Uterus (tissue), 4 donors: ENCODE data around the gene IGF2R. TPM values are rescaled to one million over a fixed set of nuclear protein-coding genes. Genes with fewer than 3 reads are reported as not detected.
"Not testable (repeated sequence)": the region's sequence is repeated elsewhere in the genome, so short reads cannot be mapped to it uniquely, and the experiment has no call there.

Source experiments
- DNase-seq, 2 donors: peaks; one replicate each; pipeline ENCODE4 v3.0.0-alpha.2; 2019 to 2020
- H3K27ac ChIP-seq, 2 donors: fragments of 200-600 bp; sonication (generic); 1 replicate in 1 of 2; 2 replicates in 1 of 2; pipeline ENCODE4 v1.5.1; 2016 to 2018
- H3K27me3 ChIP-seq, 2 donors: fragments of 200-600 bp; sonication (generic); one replicate each; pipeline ENCODE4 v1.5.1; 2018 to 2019; ENCODE audit warnings: control low read depth in 1 of 2
- H3K36me3 ChIP-seq, 2 donors: fragments of 200-600 bp; sonication (generic); one replicate each; pipeline ENCODE4 v1.5.1; 2019; ENCODE audit warnings: control low read depth in 1 of 2
- H3K4me1 ChIP-seq, 2 donors: fragments of 200-600 bp; sonication (generic); one replicate each; pipeline ENCODE4 v1.5.1; 2018 to 2019; ENCODE audit warnings: control low read depth in 1 of 2
- H3K4me3 ChIP-seq, 2 donors: fragments of 200-600 bp; sonication (generic); 1 replicate in 1 of 2; 2 replicates in 1 of 2; pipeline ENCODE4 v1.5.1; 2018 to 2019; ENCODE audit warnings: mild to moderate bottlenecking in 1 of 2
- H3K9me3 ChIP-seq, 2 donors: fragments of 200-600 bp; sonication (generic); one replicate each; pipeline ENCODE4 v1.5.1; 2019; ENCODE audit warnings: control low read depth in 1 of 2
- POLR2A ChIP-seq, 2 donors: fragments of 450-650 bp; IDR thresholded peaks; one replicate each; pipeline ENCODE4 v1.6.1; 2016; ENCODE audit warnings: antibody characterized with exemption in 2 of 2, mild to moderate bottlenecking in 1 of 2, moderate library complexity in 1 of 2
- intact Hi-C: fragments of 100-400 bp; cut with DNase I; formaldehyde crosslinking; loops from one replicate; pipeline ENCODE4 v1.15.1; 2023; ENCODE audit warnings: low total_unique reads
- total RNA-seq, 4 donors: library from RNA; depleted of rRNA in 3 of 4; stranded (reverse); fragments of >200 nt in 3 of 4; gene quantifications; one replicate each; pipeline versions ENCODE4 v1.1.0 to v1.2.4, GENCODE V29; 2014 to 2023
- TF ChIP-seq, protein P1 (sequence below), 4 experiments: fragments of 200-600 bp in 2 of 4; fragments of 450-650 bp in 2 of 4; sonication (generic) in 2 of 4; IDR thresholded peaks; one replicate each; pipeline ENCODE4 v1.5.1; 2016 to 2019; ENCODE audit warnings: antibody characterized with exemption in 4 of 4, mild to moderate bottlenecking in 2 of 4, moderate library complexity in 1 of 4
- donor health status: DM: yes; HTN: yes; CAD: no.

IGF2R gene
- total RNA-seq, 4 donors from 2014 or later = 36.5 to 91.7 (median 61.7) TPM

DNA sequence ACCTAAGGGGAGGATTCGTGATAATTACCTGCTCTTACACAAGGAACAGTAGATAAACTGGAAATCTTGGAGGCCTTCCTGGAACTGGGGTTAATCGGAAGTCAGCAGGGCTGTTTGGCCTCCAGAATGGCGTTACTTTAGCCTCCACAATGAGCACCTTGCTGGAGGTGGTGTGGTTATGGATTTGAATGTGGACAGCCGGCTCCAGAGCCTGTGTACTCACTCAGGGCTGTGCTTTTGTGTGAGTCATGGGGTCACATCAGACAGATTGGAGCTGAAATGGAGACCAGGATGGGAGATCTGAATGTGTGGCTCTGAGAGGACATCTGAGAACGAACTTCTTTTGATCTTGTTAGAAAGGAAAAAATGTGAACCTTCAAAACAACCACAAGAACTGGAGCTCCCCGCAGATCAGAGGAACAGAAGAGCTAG, 30.4 kb downstream of the IGF2R start:
- no peaks in the 10 kb centered on the region for H3K27me3 ChIP-seq
- H3K36me3 ChIP-seq = no peaks in the 10 kb centered on the region
- intact Hi-C loops = no loop called here
- no peak overlapping the region for H3K27ac ChIP-seq
- no peak overlapping the region for H3K4me3 ChIP-seq
- peaks cover 0 to 7% of the 10 kb centered on the region in 2 donors for H3K9me3 ChIP-seq
- no peaks in the 10 kb centered on the region for H3K4me1 ChIP-seq
- no peak for TF ChIP-seq POLR2A (IDR thresholded peaks at IDR 0.05)
- TF ChIP-seq, protein P1, sequence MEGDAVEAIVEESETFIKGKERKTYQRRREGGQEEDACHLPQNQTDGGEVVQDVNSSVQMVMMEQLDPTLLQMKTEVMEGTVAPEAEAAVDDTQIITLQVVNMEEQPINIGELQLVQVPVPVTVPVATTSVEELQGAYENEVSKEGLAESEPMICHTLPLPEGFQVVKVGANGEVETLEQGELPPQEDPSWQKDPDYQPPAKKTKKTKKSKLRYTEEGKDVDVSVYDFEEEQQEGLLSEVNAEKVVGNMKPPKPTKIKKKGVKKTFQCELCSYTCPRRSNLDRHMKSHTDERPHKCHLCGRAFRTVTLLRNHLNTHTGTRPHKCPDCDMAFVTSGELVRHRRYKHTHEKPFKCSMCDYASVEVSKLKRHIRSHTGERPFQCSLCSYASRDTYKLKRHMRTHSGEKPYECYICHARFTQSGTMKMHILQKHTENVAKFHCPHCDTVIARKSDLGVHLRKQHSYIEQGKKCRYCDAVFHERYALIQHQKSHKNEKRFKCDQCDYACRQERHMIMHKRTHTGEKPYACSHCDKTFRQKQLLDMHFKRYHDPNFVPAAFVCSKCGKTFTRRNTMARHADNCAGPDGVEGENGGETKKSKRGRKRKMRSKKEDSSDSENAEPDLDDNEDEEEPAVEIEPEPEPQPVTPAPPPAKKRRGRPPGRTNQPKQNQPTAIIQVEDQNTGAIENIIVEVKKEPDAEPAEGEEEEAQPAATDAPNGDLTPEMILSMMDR (IDR thresholded peaks at IDR 0.05) = no peak
- DNase-seq = no peak

DNA sequence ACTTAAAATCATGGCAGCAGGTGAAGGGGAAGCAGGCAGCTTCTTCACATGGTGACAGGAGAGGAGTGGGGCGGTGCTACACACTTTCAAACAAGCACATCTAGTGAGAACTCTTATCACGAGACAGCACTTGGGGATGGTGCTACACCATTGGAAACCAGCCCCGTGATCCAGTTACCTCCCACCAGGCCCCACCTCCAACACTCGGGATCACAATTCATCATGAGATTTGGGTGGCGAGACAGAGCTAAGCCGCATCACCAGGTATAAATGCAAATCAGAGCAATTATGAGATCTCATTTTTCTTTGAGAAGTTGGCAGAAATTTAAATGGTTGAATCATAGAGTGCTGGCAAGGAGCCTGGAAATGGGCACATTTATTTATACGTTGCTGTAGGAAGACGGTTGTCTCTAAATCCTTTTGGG, 31.4 kb downstream of the IGF2R start:
- Histone ChIP-seq H3K36me3 (no peaks in the 10 kb centered on the region), H3K4me1 (no peaks in the 10 kb centered on the region), H3K27me3 (no peaks in the 10 kb centered on the region), H3K27ac (no peak overlapping the region), H3K4me3 (no peak overlapping the region), H3K9me3 (no peaks in the 10 kb centered on the region)
- intact Hi-C loops = no loop called here
- TF ChIP-seq POLR2A (IDR thresholded peaks at IDR 0.05) = no peak
- TF ChIP-seq, protein P1 (IDR thresholded peaks at IDR 0.05) = no peak
- no peak for DNase-seq

DNA sequence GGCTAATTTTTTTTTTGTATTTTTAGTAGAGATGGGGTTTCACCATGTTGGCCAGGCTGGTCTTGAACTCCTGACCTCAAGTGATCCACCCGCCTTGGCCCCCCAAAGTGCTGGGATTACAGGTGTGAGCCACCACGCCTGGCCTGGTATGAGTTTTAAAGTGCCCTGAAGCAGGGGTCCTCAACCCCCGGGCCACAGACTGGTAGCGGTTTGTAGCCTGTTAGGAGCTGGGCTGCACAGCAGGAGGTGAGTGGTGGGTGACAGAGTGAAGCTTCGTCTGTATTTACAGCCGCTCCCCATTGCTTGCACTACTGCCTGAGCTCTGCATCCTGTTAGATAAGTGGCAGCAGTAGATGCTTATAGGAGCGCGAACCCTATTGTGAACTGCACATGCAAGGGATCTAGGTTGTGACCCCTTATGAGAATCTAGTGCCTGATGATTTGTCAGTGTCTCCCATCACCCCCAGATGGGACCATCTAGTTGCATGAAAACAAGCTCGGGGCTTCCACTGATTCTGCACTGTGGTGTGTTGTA, 32.1 kb downstream of the IGF2R start:
- DNase-seq, H3K4me3 ChIP-seq, H3K4me1 ChIP-seq, H3K9me3 ChIP-seq, H3K27me3 ChIP-seq, intact Hi-C loops, H3K27ac ChIP-seq, H3K36me3 ChIP-seq: not testable (repeated sequence)

DNA sequence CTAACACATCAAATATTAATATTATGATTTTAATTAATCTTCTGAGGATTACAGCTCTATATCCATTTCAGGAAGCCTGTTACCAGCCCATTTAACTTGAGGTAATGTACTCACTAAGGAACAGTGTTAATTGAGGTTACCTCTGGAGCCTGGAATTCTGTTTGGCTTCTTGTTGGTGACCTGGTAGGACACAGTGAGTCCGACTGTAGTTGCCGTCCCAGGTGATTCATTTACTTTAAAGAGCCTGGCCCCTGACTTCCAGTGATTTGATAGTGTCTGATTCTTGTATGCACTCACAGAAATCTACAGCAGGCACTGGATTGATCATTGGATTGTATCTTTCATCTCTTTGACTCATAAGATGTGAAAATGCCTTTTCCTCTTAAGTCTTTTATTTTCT, 34.0 kb downstream of the IGF2R start:
- Histone ChIP-seq H3K27me3 (no peaks in the 10 kb centered on the region), H3K4me3 (no peak overlapping the region), H3K36me3 (no peaks in the 10 kb centered on the region), H3K4me1 (no peaks in the 10 kb centered on the region), H3K9me3 (no peaks in the 10 kb centered on the region), H3K27ac (no peak overlapping the region)
- intact Hi-C loops = no loop called here
- DNase-seq = no peak
- TF ChIP-seq, protein P1 (IDR thresholded peaks at IDR 0.05) = no peak
- no peak for TF ChIP-seq POLR2A (IDR thresholded peaks at IDR 0.05)

DNA sequence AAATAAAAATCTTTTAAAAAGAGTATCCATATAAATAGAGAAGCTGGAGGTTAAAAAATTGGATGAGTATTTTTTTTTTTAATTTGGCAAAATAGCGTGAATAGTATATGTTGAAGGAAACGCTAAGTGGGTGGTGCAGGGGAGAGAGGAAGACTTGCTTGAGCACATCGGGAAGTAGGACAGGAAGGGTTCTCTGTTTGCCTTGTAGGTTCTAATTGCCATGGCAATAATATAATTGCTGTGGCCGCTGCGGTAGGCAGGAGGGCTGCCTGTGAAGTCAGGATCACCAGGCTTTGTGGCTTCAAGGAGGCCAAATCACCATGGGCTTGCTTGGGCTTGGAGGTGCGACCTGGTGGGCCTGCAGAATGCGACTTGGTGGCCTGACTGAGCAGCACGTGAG, 35.1 kb downstream of the IGF2R start:
- TF ChIP-seq POLR2A (IDR thresholded peaks at IDR 0.05) = no peak
- TF ChIP-seq, protein P1 (IDR thresholded peaks at IDR 0.05) = no peak
- H3K27ac ChIP-seq = no peak overlapping the region

More for the DNA sequence above, 35.1 kb downstream of the IGF2R start:
- Histone ChIP-seq H3K9me3 (no peaks in the 10 kb centered on the region), H3K4me1 (no peaks in the 10 kb centered on the region), H3K36me3 (no peaks in the 10 kb centered on the region), H3K27me3 (no peaks in the 10 kb centered on the region), H3K4me3 (no peak overlapping the region)
- intact Hi-C loops = no loop called here
- DNase-seq = no peak
